Right atrium auricular region (tissue), 2 donors: Measurements from ENCODE around the gene HS6ST2. TPM values are rescaled to one million over a fixed set of nuclear protein-coding genes. Genes with fewer than 3 reads are reported as not detected.
"Not testable (repeated sequence)": the region's sequence is repeated elsewhere in the genome, so short reads cannot be mapped to it uniquely, and the experiment has no call there.

Experiments used
- DNase-seq: peaks from one replicate; pipeline ENCODE4 v3.0.0-alpha.2; 2019; ENCODE audit warnings: low spot score
- H3K27ac ChIP-seq, 2 donors: fragments of 200-600 bp; sonication (generic); 1 replicate in 1 of 2; 2 replicates in 1 of 2; pipeline ENCODE4 v1.5.1; 2016 to 2019
- H3K27me3 ChIP-seq, 2 donors: fragments of 200-600 bp; sonication (generic); one replicate each; pipeline versions ENCODE4 v1.5.1 to v1.6.0; 2017 to 2019
- H3K36me3 ChIP-seq: fragments of 200-600 bp; sonication (generic); one replicate; pipeline ENCODE4 v1.5.1; 2016
- H3K4me1 ChIP-seq, 2 donors: fragments of 200-600 bp; sonication (generic); one replicate each; pipeline versions ENCODE4 v1.5.1 to v1.6.0; 2017 to 2019
- H3K4me3 ChIP-seq, 2 donors: fragments of 200-600 bp; sonication (generic); 1 replicate in 1 of 2; 2 replicates in 1 of 2; pipeline ENCODE4 v1.5.1; 2017 to 2019; ENCODE audit warnings: mild to moderate bottlenecking in 1 of 2, moderate library complexity in 1 of 2
- H3K9me3 ChIP-seq, 2 donors: fragments of 200-600 bp; sonication (generic); one replicate each; pipeline ENCODE4 v1.5.1; 2019
- CTCF ChIP-seq, 2 donors: fragments of 200-600 bp; sonication (generic); IDR thresholded peaks; one replicate each; pipeline ENCODE4 v1.5.1; 2019; ENCODE audit warnings: antibody characterized with exemption in 2 of 2
- total RNA-seq, 2 donors: library from RNA; depleted of rRNA; stranded (reverse); fragments of >200 nt; gene quantifications; one replicate each; pipeline ENCODE4 v1.1.0, GENCODE V29; 2016

HS6ST2 gene
- total RNA-seq, 2 donors from 2014 or later: 0.26 to 0.39 TPM

- TF ChIP-seq CTCF (IDR thresholded peaks at IDR 0.05): no peak
- H3K4me3 ChIP-seq: no peak overlapping the region
- peaks cover 0 to 12% of the 10 kb centered on the region in 2 donors for H3K9me3 ChIP-seq
- H3K36me3 ChIP-seq: no peaks in the 10 kb centered on the region
- H3K4me1 ChIP-seq: no peaks in the 10 kb centered on the region
- H3K27ac ChIP-seq: no peak overlapping the region
- no peaks in the 10 kb centered on the region for H3K27me3 ChIP-seq
- DNase-seq: no peak
Observed at GRCh38 chrX:132887569-132887968, 70.9 kb downstream of the HS6ST2 start.

- Histone ChIP-seq H3K4me1 (no peaks in the 10 kb centered on the region), H3K36me3 (no peaks in the 10 kb centered on the region)
Observed at GRCh38 chrX:132883358-132883915, 75.0 kb downstream of the HS6ST2 start.

GRCh38 chrX:132880753-132881152, 77.7 kb downstream of the HS6ST2 start:
- DNase-seq, H3K9me3 ChIP-seq, H3K36me3 ChIP-seq, H3K27me3 ChIP-seq, H3K27ac ChIP-seq, H3K4me1 ChIP-seq, H3K4me3 ChIP-seq: not testable (repeated sequence)

More at GRCh38 chrX:132883358-132883915, 75.0 kb downstream of the HS6ST2 start:
- Histone ChIP-seq H3K9me3 (peaks cover 0 to 12% of the 10 kb centered on the region in 2 donors), H3K27ac (no peak overlapping the region), H3K4me3 (no peak overlapping the region), H3K27me3 (no peaks in the 10 kb centered on the region)
- DNase-seq: no peak
- TF ChIP-seq CTCF (IDR thresholded peaks at IDR 0.05): no peak

- no peak overlapping the region for H3K27ac ChIP-seq
- DNase-seq: no peak
- no peaks in the 10 kb centered on the region for H3K36me3 ChIP-seq
- no peaks in the 10 kb centered on the region for H3K9me3 ChIP-seq
- H3K4me1 ChIP-seq: no peaks in the 10 kb centered on the region
- H3K4me3 ChIP-seq: no peak overlapping the region
- no peak for TF ChIP-seq CTCF (IDR thresholded peaks at IDR 0.05)
- no peaks in the 10 kb centered on the region for H3K27me3 ChIP-seq
Observed at GRCh38 chrX:132877954-132878536, 80.4 kb downstream of the HS6ST2 start.

- Histone ChIP-seq H3K4me3 (no peak overlapping the region), H3K27ac (no peak overlapping the region), H3K27me3 (no peaks in the 10 kb centered on the region), H3K9me3 (no peaks in the 10 kb centered on the region), H3K36me3 (no peaks in the 10 kb centered on the region), H3K4me1 (no peaks in the 10 kb centered on the region)
- no peak for DNase-seq
- TF ChIP-seq CTCF (IDR thresholded peaks at IDR 0.05): no peak
Observed at GRCh38 chrX:132876523-132877338, 81.7 kb downstream of the HS6ST2 start.
